ENCODE data around the gene TXNIP. TPM values are rescaled to one million over a fixed set of nuclear protein-coding genes. Genes with fewer than 3 reads are reported as not detected.

Gene TXNIP
- total RNA-seq, 1 donor from 2014 or later, result 692 TPM

DNA sequence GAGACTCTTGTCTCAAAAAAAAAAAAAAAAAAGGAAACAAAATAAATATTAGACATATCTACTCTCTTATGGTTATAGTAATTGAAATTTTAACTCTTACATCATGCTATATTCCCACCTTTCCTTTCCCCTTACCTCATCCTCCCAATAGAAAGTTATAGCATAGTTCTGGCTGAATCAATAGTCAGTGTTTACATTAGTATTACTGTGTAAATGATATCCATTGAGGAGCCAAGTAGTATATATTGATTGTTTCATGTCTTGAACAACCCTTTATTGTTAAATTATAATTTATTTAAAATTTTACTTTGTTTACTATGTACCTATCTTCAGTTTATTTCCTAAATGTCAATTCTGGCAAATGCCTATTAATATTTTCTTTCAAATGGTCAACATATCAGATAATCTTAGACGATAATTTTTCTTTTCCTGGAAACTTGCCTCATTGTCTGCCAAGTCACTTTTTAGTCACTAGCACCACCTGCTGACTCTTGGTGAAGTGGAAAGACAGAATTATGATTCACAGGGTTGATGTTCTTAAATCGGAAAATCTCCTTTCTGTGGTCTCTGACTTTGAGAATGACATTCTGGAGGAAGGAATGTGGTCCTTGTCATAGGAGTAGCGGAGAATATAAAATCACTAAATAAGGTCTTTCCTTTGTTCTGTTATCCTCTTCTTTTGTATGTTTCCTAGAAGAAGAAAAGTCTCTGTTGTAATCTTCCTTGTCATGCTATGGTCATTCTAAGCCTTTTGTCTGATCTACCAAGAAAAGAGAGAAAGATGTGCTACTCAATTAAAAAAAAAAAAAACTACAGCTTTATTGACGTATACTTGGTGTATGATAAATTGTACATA lies 16.6 kb upstream of the TXNIP start:
- DNase-seq (ENCODE audit: low spot score), result no peak

DNA sequence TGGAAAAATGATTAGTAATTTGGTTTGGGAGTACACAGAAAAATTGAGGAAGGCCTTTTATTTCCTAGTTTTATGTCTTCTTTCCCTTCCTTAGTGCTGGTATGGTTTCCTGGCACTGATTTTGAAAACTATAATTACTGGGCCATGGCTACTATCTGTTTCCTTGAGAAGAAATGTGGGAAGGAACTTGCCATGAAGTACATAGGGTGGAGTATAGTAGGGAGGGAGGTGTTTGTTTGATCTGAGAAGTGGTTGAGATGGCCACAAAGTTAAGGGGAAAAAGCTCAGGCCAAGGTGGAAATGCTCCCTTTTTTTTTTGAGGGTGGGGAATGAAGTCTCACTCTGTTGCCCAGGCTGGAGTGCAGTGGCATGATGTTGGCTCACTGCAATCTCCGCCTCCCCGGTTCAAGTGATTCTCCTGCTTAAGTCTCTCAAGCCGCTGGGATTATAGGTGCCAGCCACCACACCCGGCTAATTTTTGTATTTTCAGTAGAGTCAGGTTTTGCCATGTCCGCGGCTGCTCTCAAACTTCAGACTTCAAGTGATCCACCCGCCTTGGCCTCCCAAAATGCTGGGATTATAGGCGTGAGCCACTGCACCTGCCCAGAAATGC lies 13.9 kb upstream of the TXNIP start:
- no peak for DNase-seq (ENCODE audit: low spot score)

DNA sequence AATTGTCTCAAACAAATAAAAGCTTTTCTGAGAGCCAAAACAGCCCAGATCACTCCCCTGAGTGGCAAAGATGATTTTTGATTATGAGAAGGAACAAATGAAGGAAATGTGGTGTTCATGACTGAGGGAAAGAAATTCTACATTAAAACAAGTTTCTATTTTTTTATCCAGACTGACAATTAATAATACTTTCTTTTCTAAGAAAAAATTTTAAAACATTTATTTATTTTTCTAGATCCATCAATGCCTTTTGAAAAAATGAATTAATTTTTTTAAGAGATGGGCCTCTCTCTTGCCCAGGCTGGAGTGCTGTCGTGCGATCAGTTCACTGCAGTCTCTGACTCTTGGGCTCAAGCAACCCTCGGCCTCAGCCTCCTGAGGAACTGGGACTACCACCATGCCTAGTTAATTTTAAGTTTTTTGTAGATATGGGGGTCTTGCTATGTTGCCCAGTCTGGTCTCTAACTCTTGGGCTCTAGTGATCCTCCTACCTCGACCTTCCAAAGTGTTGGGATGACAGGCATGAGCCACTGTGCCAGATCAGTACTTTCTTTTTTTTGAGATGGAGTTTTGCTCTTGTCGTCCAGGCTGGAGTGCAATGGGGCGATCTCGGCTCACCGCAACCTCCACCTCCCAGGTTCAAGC lies 11.2 kb upstream of the TXNIP start:
- no peak for DNase-seq (ENCODE audit: low spot score)

DNA sequence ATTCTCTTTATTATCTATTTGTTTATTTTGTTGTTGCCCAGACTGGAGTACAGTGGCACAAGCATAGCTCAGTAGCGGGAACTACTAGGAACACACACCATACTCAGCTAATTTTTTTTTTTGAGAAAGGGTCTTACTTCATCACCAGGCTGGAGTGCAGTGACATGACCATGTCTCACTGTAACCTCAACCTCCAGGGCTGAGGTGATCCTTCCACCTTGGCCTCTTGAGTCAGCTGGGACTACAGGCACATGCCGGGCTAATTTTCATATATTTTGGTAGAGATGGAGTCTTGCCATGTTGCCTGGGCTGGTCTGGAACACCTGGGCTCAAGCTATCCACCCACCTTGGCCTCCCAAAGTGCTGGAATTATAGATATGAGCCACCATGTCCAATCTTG lies 5.3 kb upstream of the TXNIP start:
- no peak for DNase-seq (ENCODE audit: low spot score)

DNA sequence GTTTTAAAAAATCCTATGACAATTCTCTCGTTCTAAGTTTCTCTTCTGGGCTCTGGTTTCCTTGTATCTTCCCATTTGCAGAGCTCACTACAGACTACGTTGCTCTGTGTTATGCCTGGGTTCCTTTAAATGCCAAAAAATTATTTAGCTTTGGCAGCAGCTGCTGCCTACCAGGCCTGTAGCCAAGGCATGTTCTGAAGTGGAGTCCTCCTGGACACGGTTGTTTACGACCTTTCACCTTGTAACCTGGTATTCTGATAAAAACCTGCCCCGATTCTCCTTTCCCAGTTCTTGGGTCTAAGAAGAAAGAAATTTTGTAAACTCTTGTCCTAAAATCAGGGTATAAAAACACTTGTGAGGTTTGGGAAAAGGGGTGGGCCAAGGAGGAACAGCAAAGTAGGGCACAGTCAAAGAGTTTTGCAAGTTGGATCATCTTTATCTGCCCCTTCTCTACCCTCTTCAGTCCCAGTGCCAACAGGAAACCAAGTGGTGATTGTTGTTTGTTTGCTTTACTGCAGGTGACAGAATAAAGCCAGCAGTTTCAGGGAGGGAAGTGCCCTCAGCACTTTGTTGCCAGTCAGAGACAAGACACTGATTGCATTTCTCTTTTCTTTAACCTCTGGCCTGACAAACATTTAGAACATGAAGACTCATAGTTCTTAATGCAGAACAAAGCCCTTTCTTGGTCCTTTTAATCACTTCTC lies 3.1 kb upstream of the TXNIP start:
- no peak for DNase-seq (ENCODE audit: low spot score)

DNA sequence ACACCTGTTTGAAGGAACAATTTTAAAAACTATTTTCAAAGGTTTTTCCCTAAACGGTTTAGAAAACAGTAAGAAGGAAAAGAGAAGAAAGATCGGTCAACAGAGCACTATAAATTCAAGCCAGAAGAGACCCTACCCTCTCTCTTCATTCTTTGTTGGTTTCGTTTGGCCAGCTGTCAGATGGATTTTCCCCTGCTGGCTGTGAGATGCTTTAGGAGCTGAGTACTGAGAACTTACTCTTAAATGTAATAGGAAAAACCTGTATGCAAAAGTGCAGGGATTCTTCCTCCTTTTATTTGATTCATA lies 1.3 kb upstream of the TXNIP start:
- no peak for DNase-seq (ENCODE audit: low spot score)

DNA sequence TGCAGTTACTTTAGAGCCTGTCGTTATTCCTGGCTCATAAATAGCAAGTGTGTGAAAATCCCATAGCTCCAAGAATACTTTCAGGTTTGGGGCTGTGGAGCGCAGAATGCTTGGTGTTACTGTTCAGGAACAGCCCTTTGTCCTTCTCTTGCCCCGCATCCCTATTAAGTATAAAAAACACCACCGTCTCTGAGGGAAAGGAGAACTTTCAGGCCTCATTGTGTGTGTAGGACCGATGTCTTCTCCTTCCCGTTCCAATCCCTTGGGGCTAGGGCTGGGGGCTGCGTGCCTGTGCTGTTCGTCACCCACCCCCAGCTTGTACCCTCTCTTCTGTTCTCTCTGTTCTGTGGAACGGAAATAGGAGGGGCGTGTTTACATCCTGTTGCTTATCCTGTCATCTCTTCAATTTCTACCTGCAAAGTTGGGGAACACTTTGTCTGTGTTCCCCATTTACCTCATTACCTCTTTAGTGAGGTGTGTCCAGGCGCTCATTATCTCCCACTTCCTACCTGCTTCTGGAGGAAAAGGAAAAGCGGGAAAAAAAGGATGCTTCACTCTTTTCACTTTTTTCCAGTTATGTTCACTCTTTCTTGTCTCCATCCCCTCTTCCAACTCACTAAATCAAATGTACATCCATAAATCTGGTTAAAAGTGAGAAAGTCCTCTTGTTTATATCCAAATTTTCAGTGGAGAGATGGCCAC lies 788 bp upstream of the TXNIP start:
- no peak for DNase-seq (ENCODE audit: low spot score)

DNA sequence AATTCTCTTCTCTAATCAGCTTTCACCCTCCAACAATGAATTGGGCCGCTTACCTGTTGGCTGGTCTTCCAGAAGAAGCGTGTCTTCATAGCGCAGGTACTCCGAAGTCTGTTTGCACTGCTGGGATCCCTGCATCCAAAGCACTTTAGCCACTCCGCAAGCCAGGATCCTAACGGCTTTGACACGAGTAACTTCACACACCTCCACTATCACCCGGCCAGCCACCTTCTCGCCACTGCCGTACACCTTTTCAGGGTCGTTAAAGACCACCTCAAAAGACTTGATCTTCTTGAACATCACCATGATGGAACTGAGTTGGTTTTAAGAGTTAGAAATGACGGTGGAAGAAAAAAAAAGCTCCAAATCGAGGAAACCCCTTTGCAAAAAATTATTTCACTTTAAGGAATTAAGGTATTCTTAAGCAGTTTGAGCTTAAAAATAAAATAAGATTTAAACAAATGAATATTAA lies 381 bp downstream of the TXNIP start:
- DNase-seq (ENCODE audit: low spot score), result no peak

DNA sequence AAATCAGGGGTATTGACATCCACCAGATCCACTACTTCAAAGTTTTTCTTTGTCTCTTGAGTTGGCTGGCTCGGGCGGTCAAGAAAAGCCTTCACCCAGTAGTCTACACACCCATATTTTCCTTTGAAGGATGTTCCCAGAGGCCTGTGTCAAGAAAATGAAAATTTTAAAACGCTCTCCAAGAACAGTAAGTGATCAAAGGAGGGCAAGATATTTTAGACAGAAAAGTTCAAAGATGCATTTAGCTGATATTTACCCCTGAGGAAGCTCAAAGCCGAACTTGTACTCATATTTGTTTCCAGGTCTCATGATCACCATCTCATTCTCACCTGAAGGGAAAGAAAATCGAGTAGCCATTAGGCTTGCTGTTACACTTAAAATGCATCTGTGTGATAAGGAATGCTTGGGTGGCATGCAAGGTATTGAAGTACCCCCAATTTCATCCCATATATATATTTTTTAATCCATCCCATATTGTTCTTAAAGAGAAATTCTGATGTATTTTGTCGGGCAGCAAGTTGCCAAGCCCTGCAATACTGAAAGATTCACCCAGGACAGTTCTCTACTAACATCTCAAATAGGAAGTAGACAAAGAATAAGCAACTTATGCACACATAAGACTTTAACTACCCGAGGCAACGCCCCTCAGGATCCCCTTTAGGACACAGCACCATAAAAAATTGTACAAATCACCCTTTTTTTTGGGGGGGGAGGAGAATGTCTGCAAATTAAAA lies 1.1 kb downstream of the TXNIP start:
- no peak for DNase-seq (ENCODE audit: low spot score)

DNA sequence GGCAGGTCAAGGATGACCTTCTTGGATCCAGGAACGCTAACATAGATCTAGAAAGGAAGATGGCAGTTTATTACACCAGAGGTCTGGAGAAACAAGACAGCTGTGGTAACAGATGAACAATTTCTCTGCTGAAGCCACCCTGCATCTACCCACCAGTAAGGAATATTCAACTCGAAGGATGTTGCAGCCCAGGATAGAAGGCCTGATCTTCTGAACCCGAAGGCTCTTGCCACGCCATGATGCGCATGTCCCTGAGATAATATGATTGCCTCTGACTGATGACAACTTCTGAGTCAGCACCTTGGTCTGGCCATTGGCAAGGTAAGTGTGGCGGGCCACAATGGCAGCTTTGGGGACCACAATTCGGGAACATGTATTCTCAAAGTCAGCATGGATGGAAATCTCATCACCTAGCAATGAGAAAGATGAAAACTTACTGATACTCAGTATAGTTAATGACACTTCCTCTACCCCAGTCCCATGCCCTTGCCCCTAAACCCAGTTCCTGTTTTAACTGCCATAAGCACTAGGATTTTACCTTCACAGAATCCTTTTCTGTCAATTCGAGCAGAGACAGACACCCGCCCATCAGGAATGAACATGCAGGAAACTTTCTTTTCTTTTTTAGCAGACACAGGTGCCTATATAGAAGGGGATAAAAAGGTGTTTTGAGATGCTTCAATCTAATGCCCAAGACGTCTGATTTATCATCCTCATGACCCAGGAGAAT lies 1.8 kb downstream of the TXNIP start:
- DNase-seq (ENCODE audit: low spot score), result no peak

DNA sequence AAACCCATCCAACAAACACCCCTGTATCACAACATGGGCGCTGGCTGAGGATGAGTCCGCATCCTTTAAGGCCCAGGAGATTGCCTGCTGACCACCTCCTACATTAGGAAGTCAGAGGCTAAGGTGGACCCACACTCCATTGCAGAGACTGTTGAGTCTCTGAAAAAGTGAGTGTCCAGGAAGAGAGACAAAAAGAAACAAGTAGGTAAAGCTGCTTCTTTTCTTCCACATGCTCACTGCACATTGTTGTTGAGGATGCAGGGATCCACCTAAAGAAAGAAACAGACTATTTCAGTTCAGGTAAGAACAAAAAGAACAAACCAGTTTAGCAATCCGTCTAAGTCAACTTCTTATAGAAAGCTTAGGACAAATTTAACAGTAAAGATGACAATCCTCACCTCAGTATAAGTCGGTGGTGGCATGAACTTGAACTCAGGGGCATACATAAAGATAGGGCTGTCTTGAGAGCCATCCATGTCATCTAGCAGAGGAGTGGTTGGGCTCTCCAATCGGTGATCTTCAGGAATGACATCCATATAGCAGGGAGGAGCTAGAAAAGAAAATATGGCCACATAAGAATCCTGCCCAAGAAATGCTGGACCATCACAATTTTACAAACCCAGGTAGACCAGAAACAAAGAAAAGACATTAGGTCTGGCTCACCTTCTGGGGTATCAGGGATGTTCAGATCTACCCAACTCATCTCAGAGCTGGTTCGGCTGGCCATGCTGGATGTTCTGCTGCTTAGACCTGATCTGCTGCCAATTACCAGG lies 2.6 kb downstream of the TXNIP start:
- DNase-seq (ENCODE audit: low spot score), result no peak

DNA sequence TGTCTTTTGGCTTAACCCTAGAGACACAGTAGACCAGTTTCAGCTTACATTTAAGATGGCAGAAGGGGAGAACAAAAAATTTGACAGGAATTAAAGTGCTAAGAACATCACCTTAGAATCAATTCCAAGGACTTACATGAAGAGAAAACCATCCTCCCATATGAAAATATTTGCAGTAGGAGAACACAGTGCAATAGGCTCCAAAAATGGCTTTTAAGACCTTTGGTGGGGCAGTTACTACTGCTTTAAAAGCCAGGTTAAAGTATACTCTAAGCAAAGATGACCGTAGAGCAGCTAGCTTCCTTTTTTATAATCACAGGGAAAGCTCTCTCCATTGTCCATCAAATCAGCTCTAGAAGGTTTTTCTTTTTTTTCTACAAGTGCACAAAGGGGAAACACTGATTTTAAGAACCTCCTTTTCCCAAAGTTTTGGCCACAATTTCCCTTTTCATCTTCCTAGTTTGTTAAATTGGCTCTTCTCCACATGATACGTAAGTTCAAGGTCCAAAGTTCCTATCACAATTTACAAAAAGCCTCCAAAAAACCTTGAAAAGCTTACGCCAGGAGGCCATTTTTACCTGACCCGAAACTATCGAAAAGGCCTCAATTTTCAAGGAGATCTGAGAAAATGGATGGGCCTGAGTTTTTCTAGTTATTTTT lies 3.3 kb downstream of the TXNIP start:
- no peak for DNase-seq (ENCODE audit: low spot score)

DNA sequence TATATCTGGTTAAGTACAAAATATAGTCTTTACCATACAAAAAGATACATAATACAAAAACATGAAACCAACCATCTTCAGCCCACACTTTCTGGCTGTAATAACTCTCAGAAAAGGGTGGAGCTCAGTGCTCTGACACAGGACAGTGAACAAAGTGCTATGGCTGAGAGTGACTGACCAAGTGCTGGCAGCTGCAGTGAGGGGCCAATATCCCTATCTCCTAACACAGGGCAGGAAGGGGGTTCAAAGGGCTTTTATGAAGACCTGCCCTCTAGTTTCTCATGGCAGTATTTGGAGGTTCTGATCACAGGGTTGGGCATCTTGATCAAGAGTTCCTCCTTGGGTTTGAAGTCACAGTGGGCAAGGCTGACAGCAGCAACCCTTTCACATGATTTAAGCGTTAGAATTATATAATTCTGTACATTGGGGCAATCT lies 3.9 kb downstream of the TXNIP start:
- DNase-seq (ENCODE audit: low spot score), result no peak

DNA sequence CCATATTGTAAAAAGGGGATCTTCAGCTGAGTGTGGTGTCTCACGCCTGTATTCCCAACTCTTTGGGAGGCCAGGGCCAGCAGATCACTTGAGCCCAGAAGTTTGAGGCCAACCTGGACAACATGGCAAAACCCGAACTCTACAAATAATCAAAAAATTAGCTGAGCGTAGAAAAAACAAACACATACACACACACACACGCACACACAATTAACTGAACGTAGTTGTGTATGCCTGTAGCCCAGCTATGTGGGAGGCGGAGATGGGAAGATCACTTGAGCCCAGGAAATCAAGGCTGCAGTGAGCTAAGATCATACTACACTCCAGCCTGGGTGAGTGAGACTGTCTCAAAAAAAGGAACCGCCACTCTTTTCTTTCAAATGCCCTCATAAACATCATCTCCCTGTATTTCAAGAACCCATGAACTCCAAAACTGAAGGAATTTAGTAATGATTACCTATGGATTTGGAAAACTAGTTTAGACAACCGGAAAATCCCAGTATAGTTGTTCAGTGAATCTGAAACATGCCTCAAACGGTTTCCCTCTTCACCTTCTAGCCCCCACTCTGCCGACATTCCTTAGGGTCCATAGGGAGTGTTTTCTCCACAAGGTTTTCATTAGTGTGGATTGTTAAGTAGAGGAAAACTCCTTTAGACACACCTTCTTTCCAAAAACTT lies 4.5 kb downstream of the TXNIP start:
- no peak for DNase-seq (ENCODE audit: low spot score)

DNA sequence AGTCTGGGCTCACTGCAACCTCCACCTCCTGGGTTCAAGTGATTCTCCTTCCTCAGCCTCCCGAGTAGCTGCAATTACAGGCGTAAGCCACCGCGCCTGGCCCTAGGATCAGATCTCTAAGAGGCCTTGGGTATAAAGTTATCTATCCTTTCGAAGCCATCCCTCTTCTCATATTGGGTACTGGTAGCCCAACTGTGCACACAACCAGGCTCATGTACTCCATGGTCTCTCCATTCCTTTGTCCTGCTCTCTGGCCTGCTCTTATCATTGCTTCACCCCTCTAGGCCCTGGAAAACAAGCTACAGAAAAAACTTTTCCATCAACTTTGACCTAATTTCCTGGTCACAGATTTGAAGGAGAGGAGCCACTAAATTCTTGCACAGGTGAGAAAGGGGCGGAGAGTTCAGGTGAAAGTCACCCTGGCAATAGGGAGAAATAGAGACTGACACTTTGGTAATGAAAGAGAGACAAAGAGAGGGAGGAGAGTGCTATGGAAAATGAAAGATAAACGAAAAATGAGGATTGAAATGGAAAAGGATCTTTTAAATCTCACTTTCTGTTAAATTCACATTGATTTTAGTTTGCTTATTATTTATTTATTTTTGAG lies 6.0 kb downstream of the TXNIP start:
- DNase-seq (ENCODE audit: low spot score), result no peak

DNA sequence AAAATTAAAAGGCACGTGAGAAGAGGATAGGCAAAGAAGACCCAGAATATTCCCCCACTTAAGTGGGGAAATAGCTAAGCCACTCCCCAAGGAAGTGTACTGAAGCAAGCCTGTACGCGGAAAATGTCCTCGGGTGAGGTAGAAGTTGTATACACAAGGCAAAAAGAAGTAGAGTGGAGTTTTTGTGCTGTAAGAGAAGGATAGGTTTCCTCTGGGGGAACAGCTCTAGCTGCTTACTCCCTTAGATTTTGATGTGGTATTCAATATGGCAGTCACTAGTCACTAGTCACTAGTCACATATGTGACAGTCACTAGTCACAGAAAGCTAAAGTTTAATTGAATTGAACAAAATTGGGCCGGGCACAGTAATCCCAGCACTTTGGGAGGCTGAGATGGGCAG lies 7.6 kb downstream of the TXNIP start:
- DNase-seq (ENCODE audit: low spot score), result no peak

DNA sequence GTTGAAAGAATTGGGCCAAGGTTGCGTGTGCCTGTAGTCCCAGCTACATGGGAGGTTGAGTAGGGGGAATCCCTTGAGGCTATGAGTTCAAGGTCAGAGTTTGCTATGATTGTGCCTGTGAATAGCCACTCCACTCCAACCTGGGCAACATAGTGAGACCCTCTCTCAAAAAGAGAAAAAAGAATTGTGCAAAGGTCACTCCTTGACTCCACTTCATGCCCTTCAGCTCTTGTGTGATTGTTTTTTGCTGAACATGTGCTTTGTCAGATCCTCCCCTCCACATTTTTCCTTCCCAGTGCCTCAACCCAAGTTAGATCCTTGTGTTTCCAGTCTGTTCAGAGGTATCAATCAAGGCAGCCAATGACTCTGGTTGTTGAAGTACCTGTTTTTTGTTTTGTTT lies 8.5 kb downstream of the TXNIP start:
- DNase-seq (ENCODE audit: low spot score), result no peak

DNA sequence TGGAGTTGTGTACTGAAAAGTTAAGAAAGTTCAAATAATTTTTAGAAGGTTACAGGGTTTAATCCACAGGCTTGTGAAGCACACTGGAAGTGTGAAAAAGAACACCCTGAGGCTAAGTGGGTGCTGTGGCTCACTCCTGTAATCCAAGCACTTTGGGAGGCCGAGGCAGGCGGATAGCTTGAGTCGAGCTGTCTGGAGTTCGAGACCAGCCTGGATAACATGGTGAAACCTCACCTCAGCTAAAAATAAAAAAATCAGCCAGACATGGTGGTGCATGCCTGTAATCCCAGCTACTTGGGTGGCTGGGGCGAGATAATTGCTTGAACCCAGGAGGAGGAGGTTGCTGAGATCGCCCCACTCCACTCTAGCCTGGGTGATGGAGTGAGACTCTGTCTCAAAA lies 9.8 kb downstream of the TXNIP start:
- no peak for DNase-seq (ENCODE audit: low spot score)
